Stimulated activated CD8-positive, alpha-beta memory T cell treated with anti-CD3 and anti-CD28 coated beads, Interleukin-12 subunit alpha, Interleukin-12 subunit beta, amount 100 ng/mL, for 24 hours (primary cell): ENCODE data around the gene HOXB9.

ENCODE experiments used
- DNase-seq: peaks from one replicate; pipeline ENCODE4 v3.0.0-alpha.2; 2020; ENCODE audit errors: extremely low read depth

The HOXB9 gene

DNA sequence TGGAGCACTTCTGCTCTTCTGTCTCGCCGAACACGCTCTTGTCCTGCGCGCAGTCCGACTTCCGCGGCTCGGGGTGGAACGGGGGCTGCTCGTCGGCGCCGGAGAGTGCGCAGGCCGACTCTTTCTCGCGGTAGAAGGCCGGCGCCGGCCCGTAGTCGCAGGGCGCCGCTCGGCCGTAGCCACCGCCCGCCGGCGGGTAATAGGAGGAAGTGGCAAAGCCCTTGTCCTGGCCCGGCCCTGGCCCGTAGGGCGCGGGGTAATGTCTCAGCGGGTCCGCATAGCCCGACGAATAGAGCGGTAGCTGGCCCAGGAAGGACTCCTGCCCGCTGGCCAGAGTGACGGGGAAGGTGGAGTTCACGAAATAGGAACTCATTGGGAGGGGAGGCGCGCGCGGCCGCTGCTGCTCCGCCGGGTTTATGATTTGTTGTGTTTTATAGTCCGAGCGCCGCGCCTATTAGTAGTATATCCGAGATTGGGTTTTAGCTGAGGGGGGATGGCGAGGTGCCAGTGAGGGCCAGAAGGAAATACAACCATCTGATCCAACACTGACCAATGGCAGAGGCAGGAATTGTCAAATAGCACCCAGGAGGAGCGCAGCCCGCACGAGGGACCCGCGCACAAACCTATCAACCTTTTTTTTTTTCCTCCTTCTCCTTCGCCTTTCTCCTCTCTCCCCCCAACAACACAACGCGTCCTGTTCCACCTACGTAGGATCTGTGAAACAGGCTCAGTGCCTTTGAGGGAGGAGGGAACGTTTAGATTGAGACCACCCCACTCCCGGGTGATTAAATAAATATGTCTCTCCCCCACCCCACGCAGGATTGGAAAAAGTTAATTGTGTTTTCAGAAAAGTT lies 28.2 kb downstream of the HOXB9 start:
- no peak for DNase-seq

DNA sequence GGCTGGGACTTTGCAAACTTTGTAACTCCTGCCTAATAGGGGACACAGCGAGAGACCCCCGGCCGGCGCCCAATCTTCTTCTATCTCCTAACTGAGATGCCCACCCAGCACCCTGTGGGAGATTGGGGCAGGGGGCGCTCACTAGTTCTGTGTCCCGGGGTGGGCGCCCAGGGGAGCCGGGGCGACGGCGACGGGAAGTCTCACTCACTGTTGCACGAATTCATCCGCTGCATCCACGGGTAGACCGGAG lies 28.7 kb downstream of the HOXB9 start:
- no peak for DNase-seq

DNA sequence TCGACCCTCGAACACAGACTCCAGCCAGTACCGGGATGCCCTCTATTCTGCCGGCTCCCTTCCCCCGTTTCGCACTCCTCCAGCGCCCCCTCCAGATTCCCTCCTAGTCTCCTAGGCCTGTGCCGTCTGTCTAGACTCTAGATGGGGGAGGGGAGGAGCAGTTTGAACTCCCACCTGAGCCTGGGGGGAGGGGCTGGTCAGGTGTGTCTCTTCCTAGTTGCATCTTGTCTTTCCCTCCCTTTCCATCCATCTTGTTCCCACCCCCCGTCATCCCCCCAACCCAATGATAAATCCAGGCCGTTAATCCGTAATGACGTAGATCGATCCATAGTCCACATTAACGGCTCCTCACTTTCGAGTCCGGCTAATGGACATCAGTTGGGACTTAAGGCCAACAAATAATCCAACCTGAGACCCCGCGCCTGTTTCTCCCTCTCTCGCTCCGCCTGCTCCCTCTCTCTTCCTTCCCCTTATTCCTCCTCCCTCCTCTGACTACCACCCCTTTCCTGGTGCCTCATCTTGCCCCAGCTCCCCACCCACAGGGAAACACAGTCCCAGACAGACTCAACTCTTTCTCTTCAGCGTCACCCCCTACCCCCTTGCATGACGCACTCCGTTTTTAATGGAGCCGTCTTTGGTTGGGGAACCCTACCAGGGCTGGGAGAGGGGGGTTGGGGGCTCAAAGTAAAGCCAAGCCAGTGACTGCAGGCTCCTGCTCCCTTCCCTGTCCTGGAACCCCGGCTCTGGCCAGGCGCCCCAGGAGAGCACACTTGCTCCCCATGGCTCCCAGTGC lies 29.2 kb downstream of the HOXB9 start:
- no peak for DNase-seq

DNA sequence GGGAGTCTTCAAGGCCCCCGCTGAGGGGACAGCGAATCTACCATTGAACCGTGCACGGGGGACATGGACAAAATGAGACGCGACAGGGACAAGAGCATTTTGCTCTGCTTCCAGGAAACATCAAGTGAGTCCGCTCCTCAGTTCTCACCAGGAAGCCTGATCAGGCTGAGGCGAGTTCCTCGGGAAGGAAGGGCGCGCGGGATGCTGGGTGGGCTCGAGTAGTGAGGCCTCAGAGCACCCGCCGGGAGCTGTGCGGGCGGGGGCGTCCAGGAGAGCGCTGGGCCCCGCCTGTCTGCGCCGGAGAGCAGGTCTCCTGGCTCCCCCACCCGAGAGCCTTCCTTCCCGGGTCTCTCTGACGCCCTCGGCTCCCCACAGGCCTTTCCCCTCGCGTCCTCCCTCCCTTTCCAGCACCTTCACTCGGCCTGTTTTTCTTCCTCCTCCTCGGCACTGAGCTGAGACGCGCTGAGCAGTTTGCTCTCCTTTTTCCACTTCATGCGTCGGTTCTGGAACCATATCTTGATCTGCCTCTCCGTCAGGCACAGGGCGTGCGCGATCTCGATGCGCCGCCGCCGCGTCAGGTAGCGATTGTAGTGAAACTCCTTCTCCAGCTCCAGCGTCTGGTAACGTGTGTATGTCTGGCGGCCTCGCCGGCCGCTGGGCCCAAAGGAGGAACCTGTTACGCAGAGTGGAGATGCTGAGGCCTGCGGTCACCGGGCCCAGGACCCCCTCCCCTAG lies 30.0 kb downstream of the HOXB9 start:
- no peak for DNase-seq

DNA sequence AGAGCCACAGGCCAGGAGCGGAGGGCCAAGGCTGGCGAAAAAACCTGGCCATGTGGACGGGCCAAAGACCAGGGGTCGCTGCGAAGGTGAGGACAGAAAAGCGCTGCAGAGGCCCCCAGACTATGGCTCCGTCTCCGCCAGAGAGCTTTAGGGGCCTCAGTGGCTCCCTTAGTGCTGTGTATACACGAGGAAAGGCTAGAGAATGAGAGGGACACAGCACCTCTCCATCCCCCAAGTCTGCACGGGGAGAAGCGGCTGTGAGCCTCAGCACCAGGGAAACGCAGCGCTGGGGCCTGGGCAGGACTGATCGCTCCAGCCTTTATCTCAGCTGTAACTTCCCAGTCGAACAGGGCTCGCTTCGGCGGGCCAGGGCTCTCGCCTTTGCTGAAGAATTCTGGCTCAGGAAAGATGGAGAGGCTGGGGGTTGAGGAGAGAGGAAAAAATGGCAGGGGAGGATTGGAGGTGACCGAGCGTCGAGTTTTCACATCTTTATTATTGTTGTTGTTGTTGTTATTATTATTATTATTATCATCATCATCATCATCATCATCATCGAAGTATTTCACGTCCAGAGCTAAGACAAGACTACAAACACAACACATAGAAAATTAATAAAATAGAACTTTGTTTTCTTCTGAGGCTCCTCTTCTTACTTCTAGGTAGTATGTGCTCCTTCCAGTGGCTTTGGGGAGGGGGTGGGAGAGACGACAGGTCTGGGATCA lies 30.7 kb downstream of the HOXB9 start:
- no peak for DNase-seq

DNA sequence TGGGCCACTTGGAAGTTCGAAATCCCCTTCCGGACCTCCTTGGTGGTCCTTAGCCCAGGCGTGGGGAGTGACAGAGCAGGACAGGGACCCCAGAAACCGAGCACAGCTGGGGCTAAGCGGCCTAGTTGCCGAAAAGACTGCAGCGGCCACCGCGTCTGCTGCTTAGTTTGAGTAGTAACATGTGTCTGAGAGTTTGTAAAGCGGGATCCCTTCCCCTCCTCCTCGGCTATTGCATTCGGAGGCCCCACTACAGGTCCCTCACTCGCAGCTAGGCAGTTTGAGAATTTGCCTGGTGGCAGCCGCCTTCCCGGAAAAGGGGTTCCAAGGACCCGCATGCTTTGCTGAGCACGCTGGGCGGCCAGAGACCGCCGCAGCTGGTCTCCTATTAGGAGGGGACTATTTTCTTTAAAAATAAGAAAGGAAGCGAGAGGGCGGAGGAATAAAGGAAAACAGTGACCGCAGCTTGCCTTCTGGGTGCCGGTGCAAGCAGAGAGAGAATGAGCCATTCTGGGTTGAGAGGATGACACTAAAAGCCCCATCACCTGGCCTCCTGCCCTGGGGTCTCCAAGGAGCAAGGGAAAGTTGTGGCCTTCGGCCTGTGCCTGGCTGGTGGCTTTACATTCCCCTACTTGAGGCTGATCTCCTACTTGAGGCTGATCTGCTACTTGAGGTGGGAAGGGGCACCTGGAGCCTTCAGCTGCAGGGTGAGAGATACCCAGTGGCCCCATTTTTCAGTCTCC lies 31.4 kb downstream of the HOXB9 start:
- DNase-seq, result no peak

DNA sequence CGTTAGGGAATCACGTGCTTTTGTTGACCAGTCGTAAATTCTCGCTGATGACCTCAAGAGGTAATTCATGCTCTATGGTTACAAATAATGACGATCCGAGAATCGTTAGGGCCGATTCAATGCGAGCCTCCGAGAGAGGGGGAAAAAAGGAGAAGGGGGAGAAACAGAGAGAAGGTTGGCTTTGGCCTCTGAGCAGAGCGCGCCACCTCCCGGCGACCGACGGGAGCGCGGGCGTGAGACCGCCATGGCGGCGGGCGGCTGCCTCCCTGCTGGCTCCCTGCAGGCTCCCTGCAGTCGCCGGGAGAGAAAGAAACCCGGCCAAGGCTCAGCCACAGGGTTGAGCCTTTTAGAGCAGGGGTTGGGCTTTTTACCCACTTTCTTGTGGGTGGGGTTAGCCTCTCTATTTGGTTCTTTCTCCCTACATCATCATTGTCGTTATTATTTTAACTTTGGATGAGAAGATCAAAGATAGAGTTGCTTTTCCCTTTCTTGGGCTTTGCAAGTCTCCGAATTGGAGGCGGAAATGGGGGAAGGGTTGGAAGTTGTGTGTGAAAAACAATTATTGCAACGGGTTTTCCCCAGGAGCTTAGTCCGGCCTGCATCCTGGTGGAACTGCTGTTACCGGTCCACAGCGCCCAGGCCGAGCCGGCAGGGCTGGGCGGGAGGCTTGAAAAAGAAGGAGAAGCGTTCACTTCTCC lies 32.2 kb downstream of the HOXB9 start:
- DNase-seq, result peak; percentile 52

DNA sequence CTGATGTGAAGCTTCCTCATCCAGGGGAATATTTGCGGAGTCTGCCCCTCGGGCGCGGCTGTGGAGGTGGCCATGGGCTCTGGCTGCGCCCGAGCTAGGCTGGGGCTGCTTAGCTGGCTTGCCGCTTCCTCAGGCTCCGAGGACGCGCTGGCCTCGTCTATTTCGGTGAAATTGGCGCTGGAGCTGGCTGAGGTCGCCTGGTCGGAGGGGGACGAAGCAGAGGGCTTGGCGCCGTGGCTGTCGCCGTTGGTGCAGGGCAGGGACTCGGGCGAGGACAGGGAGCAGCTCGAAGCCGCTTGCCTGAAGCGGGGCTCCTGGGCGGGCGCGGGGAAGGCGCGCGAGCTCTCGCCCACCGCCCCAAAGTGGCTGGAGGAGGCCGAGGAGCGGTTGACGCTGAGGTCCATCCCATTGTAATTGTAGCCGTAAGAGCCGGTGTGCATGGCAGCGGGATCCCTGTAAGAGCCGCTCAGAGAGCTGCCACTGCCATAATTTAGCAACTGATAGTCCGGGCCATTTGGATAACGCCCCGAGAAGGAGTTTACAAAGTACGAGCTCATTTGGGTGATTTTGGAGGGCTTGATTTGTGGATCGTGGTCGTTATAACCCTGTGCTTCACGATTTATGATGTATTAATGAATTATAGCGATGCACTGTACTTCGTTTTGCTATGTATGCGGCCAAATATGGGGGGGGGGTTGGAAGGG lies 32.9 kb downstream of the HOXB9 start, which contains the start of gene HOXB5:
Gene HOXB5 (minus strand): TSS at position 654 of the 704 bp plus-strand sequence. CDS start 97 bp downstream, at position 557.
- DNase-seq, result no peak

DNA sequence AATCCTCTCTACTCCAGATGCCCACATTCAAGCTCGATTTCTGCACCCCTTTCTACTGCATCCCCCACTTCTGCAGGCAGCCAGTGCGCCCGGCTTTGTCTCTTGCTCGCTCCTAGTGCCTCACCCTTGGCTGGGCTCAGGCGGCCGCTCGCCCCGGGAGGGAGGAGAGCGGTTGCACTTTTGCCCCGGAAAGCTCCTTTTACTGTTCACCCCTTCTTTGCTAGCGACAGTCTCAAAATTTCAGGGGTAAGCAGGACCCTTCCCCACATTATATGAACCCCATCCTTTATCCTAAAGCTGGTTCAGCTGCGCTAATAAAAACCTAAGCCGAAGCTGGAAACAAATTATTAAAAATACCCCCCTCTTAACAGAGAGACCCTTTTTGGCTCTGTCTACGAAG lies 33.6 kb downstream of the HOXB9 start:
- DNase-seq, result no peak

DNA sequence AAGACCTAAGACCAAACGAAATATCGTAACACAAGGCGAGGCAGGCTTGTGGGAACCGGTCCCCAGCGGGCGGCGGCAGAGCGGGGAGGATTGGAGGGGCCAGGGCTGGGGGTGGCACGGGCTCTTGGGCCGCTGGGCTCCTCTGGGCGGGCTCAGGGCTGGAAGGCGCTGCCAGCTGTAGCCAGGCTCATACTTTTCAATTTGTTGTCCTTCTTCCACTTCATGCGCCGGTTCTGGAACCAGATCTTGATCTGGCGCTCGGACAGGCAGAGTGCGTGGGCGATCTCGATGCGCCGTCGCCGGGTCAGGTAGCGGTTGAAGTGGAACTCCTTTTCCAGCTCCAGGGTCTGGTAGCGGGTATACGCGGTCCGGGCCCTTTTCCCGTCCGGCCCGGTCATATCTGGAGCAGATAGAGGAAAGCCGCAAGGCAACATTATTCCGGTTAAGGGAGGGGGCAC lies 34.1 kb downstream of the HOXB9 start:
- DNase-seq, result no peak

DNA sequence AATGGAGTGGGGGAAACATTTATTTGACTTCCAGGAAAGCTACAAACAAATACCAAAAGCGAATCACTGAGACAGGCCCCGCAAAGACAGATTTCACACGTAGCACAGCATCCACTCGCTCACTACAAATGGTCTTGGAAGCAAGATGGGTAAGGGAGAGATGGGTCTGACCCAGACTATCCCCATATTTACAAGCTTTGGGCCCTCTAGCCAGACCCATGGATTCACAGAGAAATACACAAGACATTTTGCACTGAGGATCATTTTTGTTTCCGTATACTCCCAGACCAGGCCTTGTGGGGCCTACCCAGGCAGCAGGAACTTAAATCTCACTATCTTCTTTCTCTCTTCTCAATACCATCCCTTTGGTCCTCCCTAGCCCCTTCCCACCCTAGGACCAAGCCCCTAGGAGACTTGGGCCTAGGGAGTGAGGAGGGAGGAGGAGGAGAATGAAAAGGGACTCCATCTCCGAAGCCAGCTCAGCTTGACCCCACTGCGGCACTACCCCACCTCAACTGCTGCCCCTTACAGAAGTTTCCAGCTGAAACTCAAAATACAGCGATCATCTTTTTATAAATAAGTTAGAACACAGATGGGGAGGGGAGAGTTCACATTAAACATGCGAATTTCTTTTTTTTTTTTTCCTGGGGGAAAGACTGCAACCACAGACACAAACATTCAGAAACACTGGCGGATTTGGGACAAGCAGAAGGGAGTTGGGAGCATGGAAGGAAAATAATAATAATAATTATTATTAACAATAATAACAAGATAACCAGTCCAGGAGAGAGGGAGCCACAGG lies 34.7 kb downstream of the HOXB9 start:
- DNase-seq, result no peak

DNA sequence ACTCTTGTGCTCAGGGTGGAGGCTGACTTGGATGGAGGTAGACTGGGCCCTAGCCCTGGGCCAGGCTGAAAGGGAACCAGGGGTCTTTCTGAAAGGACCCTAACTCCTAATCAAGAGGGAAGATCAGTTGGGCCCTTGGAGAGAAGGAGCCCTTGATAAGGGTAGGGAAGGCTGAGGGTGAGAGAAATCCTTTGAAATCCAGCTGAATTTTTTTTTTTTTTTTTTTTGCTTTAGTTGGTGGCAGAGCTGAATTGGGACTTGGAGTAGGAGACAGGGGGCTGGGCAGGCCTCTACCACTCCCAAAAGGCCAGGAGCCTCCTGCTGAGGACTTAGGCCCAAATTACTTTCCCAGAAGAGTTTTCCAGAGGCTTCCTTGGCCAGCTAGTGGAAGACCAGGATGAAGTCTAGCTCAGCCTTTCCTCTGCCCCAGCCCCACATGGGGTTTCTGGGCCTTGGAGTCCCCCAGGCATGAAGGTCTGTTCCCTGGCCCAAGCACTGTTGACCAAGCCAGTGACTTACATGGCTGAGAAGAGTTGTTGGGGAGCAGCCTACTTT lies 35.5 kb downstream of the HOXB9 start:
- no peak for DNase-seq

DNA sequence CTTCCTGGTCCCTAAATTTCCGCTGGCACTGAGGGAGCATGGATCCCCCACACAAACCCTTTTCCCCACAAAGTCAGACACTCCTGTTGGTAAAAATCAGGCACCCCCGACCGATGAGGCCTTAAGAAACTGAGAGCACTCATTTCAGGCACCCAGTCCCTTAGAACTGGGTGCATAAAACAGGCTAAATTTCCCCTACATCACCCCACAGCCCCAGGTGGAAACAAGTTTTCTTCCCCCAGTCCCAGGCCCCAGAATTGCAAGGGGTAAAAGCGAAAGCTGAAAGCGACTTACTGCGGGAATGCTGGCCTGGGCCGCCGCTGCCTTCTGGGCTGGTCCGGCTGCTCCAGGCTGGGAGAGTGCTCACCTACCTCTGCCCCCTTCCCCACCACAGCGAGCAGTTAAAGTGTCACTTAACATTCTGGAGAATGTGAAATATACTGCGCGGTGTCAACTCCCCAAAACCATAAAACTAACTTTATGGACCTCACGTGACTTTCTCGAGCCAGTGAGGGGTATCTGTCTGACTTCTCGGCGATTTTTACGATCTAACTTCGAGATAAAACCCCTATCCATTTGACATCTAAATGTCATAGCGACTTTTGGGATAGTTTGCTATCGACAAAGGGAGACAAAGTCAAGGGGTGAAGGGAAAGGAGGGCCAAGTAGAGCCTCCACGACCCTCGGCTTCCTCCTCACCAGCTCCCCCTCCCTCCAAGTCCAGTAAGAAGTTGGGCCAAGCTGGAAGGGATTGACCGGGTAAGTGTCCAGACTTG lies 36.1 kb downstream of the HOXB9 start, which contains the start of gene HOXB3:
Gene HOXB3 (minus strand): TSS at position 411 of the 776 bp plus-strand sequence. CDS start 37,767 bp downstream, outside the sequence.
- DNase-seq, result no peak

DNA sequence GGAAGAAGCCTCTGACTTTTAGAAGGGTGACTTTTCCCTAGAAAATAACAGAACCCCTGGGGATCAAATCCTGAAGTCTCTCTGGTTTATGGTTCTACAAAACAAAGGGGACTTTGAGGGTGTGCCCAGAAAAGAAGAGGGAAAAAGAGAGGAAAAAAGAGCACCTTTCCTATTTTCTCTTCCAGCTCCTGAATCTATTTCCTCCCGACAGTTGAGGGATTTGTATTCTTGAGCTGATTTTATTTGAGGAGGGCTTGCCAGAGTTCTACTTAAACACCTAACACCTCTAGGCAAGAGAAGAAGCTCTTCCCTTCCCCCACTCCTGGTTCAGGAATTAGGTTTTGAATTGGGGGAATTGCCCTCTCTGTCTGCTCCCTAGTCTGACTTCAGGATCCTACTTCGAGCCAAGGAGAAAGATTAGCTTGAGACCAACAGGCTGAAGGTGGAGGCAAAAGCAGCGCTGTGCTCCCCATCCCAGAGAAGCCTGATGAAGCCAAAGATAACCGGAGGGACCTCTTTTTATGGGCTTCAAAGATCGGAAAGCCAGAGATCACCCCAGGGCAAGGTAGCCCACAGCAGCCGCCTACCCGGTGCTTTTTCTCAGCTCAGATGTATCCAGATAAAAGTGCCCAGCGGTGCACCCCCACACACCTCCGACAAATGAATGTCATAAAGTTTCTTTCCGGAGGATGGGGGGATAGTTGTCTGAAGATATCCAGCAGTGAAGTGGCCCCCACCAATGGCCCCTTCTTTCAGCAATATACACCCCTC lies 36.9 kb downstream of the HOXB9 start:
- no peak for DNase-seq

DNA sequence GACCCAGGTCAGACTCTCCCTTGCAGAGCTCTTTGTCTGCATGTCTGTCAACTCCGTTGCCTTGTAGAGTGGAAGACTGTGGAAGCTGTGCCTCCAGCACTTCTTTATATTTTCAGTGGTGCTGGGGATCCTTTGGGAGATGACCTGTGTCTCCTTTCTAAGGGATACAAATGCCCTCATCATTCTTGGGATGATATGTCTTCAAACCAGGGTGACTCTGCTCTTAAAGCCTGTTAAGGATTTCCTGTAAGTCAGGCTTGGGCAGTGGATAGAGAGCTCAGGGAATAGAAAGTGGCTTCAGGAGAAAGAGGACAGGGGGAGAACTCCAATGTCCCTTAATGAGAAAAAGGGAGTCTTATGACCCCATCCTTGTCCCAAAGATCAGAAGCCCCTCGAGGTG lies 37.6 kb downstream of the HOXB9 start:
- no peak for DNase-seq

DNA sequence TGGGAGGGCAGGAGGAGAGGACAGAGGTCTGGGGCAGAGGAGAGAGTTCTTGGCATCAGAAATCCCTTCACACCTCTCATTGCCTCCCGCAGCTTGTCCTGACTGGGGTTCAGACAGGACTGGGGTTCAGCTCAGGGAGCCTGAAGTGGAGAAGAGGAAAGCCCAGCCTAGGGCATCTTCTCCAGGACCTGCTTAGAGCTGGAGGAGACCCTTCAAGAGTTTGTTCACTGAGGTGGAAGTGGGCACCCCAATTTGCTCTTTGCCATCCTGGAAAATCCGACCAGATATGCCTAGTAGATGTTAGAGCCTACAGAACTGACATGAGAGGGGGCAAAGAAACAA lies 38.1 kb downstream of the HOXB9 start:
- no peak for DNase-seq
